GM12873 (cell line): Measurements from ENCODE around the gene TBC1D14.

Experiments
- TF ChIP-seq, protein P1 (sequence below): IDR thresholded peaks from 2 replicates; pipeline ENCODE4 v1.5.1; 2012; ENCODE audit warnings: low read depth, mild to moderate bottlenecking, moderate library complexity, low read length, control low read depth; ENCODE audit not compliant: insufficient read depth; ENCODE audit errors: missing control alignments

Gene TBC1D14

DNA sequence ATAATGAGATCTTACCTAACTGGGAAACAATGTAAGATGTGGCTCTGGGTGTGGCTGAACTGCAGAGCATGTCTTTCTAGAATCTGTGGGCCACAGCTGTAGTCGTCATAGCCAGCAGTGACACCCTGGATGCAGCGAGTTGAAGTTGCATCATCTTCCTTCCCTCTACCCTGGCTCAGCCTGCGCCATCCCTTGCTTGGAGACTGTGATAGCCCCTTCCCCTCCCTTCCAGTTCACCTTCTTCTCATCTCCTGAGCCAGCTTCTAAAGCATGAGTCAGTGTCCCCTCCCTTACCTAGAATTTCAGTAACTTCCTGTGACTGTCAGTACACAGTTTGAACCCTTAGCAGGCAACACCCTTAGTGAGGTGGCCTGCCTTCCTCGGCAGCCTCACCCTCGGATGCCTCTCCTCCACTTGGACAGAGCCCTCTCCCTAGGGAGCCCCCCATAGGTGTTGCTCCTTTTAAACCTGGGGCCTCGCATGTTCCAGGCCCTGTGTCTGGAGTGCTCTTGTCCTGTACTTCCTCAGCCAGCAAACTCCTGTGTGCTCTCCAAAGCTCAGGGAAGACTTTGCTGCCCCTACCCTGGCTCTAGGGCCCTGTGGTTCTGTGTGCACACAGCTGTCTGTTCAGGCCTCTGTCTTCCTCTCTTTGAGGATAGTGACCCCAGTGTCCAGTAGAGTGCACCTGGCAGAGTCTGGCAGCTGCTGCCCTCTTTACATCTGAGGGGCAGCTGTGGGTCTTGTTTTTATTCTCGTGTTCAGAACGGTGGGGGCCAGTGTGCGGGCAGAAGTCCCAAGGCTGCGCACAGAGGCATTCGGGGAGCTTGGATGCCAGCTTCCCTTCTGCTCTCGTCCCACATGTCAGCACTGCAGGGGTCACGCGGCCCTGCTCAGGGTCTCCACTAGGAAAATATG is 89.8 kb downstream of the TBC1D14 start:
- TF ChIP-seq, protein P1, sequence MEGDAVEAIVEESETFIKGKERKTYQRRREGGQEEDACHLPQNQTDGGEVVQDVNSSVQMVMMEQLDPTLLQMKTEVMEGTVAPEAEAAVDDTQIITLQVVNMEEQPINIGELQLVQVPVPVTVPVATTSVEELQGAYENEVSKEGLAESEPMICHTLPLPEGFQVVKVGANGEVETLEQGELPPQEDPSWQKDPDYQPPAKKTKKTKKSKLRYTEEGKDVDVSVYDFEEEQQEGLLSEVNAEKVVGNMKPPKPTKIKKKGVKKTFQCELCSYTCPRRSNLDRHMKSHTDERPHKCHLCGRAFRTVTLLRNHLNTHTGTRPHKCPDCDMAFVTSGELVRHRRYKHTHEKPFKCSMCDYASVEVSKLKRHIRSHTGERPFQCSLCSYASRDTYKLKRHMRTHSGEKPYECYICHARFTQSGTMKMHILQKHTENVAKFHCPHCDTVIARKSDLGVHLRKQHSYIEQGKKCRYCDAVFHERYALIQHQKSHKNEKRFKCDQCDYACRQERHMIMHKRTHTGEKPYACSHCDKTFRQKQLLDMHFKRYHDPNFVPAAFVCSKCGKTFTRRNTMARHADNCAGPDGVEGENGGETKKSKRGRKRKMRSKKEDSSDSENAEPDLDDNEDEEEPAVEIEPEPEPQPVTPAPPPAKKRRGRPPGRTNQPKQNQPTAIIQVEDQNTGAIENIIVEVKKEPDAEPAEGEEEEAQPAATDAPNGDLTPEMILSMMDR: no peak

DNA sequence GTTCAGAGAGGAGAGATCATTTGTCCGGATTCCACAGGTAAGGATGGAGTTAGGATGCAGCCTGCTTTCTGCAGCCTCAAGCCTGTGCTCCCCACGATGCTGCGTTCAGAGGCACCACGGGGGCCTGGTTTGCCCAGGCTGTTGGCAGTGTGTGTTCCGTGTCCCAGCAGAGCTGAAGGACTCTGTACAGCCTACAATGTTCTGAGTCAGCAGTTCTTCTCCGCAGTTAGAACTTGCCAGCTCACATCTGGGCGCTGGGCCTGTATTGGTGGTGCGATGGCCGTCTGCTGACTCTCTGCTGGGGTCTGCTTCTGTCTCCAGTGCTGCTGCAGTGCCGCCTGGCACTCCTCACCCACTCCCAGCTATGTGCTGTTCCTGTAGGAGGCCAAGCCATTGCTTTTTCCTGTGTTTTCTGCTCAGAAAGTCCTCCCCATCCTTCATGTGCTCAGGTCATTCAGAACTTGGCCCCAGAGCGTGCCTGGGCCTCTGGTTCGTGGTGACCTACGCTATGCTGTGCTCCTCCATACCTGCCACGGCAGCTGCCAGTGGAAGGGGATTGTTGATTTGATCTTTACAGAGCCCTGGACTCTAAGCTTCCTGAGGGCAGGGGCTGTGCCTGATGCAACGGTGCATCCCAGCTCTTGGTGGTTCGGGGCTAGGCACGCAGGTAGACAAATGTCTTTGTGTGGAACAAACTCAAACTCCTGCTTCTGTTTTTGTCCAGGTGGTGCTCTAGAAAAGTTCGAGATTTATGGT is 91.0 kb downstream of the TBC1D14 start:
- TF ChIP-seq, protein P1: no peak

DNA sequence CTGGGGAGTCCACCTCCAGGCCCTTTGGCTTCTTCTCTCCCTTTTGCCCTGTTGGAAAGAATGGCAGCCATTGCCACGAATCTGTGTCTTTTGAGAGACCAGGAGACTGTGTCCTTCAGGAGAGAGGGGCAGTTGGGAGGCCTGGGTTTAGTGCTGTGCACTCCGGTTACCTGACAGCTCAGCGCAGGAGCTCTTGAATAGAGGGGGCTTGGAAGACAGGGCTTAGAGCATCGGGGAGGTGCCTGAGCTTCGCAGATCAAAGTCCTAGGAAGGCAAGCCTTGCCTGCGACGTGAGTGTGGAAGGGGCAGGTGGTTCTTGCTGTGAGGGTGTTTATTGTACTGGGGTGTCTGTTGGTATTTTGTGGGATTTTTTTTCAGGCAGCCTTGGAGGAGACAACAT is 91.6 kb downstream of the TBC1D14 start:
- TF ChIP-seq, protein P1: no peak

DNA sequence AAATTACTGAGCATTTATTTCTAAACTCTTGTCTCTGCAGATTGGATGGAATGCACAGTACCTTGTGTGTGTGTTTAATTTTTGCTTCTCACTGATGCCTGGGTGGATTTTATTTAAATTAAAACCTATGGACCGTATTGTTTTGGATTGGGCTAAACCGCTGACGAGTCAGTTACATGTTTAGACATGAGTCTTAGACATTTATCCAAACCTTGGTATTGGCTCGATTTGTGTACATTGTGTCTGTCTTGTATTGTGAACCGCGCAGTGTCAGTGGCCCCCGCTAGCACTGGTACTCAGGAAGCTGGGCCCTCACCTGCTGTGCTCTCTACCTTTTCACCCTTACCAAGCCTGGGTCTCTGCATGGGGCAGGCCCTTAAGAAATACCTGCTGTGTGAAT is 92.7 kb downstream of the TBC1D14 start:
- TF ChIP-seq, protein P1: no peak

DNA sequence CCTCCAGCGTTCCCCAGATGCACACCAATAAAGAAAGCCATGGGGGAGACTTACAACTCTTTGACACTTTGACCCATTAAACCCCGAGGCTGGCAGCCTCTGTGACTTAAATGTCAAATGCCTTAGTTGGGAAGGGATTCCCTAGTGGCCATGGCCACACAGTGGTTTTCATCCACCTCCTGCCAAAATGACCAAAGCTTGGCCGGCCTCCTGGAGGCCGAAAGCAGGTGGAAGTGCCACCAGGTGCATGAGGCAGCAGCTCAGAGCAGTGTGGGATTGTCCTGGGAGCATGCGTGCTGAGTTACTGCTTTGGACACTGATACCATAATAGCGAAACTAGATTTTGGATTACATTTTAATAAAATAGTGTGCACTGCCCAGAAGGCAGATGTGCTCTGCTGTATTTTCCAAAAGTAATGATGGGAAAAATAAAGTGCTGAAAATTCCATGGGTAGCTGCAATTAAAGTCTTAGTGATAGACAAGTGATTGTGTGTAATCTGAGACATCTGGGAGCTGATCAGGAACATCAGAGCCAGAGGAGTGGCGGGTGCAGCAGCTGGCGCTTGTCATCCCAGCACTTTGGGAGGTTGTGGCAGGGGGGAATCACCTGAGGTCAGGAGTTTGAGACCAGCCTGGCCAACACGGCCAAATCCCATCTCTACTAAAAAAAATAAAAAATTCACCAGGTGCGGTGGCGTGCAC is 93.7 kb downstream of the TBC1D14 start:
- TF ChIP-seq, protein P1: no peak

DNA sequence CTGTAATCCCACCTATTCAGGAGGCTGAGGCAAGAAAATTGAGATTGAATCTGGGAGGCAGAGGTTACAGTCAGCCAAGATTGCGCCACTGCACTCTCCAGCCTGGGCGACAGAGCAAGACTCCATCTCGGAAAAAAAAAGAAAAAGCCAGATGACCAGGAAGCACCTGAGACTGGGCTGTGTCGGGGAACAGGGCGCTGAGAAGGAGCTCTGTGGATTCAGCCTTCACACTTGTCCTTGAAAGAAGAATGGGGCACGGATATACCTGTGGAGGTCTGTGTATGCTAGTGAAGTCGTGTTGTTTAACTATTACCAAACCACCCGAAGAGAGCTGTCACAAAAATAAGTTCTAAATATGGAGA is 94.2 kb downstream of the TBC1D14 start:
- TF ChIP-seq, protein P1: no peak

DNA sequence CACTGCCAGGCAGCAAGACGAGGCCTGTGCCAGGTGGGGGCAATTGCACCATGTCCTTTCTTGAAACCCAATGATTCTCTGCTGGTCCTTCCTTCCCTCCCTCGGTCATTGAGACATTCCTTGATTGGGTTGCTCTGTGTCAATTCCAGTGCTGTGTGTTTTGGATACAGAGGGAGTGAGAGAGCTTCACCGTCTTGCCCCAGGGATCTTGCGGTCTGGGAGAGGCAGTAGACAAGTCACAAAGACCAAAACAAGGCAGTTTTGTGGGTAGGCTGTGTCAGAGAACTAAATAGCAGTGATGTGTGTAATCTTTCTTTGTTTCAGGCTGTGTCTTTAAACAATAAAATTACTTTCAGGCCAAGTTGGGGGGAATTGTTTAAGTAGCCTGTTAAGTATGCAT is 94.7 kb downstream of the TBC1D14 start:
- TF ChIP-seq, protein P1: no peak
